Esophagus squamous epithelium (tissue), 4 donors: ENCODE data around the gene CENPP.

Experiments used
- CTCF ChIP-seq, 6 experiments: fragments of 450-650 bp in 4 of 6; fragments of 200-600 bp in 2 of 6; sonication (generic) in 2 of 6; IDR thresholded peaks; one replicate each; pipeline ENCODE4 v1.5.1; 2016 to 2019; ENCODE audit warnings: antibody characterized with exemption in 6 of 6, mild to moderate bottlenecking in 4 of 6, moderate library complexity in 4 of 6
- POLR2A ChIP-seq, 4 donors: fragments of 450-650 bp; IDR thresholded peaks; one replicate each; pipeline ENCODE4 v1.6.1; 2017; ENCODE audit warnings: antibody characterized with exemption in 4 of 4, mild to moderate bottlenecking in 4 of 4, moderate library complexity in 3 of 4

DNA sequence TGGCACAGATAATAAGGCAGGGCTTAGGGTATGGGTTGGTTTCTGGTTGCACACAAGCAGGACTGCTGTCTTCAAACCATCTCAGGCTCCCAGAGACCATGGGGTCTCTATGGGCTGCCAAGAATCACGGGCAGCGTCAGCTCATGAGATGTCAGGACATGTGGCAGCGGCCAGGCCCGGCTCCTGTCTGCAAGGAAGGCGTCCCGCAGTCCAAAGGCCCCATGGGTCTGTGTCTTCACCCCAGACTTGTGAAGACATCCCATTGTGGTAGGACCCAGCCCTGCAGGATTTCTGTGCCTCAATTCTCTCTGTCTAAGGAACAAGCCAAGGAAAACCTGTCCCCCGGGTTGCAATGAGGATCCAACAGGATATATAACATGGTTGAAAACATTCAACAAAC, 311.6 kb downstream of the CENPP start:
- TF ChIP-seq CTCF (IDR thresholded peaks at IDR 0.05): no peak
- no peak for TF ChIP-seq POLR2A (IDR thresholded peaks at IDR 0.05)
